ENCODE results near the gene HJV. TPM values are rescaled to one million over a fixed set of nuclear protein-coding genes. Genes with fewer than 3 reads are reported as not detected.

Gene HJV
- total RNA-seq, 2 donors from 2014 or later, result 1.2 TPM; not detected in 1

- intact Hi-C loops (cut with DNase I), result loop anchor here (2.0 kb wide), 1 partner anchor 30 kb away; no protein-coding TSS in a partner anchor
- H3K27ac ChIP-seq, result peak overlapping the region; percentile 88 to 90
- peaks cover 17% of the 10 kb centered on the region for H3K4me1 ChIP-seq (replicated peaks)
- no peaks in the 10 kb centered on the region for H3K9me3 ChIP-seq
- H3K36me3 ChIP-seq, result no peaks in the 10 kb centered on the region
- DNase-seq (ENCODE audit: low spot score), result no peak
- TF ChIP-seq POLR2AphosphoS5 (IDR thresholded peaks at IDR 0.05), result no peak
- no peak overlapping the region for H3K4me3 ChIP-seq
- no peaks in the 10 kb centered on the region for H3K27me3 ChIP-seq (replicated peaks; ENCODE audit: insufficient read depth)
Observed at GRCh38 chr1:145978471-145978853, 43.1 kb downstream of the HJV start.

- Histone ChIP-seq H3K4me3 (no peak overlapping the region), H3K27me3 (replicated peaks; ENCODE audit: insufficient read depth) (no peaks in the 10 kb centered on the region), H3K4me1 (replicated peaks) (peaks cover 17% of the 10 kb centered on the region), H3K9me3 (no peaks in the 10 kb centered on the region), H3K36me3 (no peaks in the 10 kb centered on the region), H3K27ac (peak overlapping the region; percentile 88 to 90)
- WGBS, result 19% methylated on average over 9 of the region's 9 CpGs
- DNase-seq (ENCODE audit: low spot score), result peak; percentile 87
- TF ChIP-seq CTCF (IDR thresholded peaks at IDR 0.05) (peak; percentile 68 to 95 (median 93)), POLR2A (IDR thresholded peaks at IDR 0.05) (no peak), POLR2AphosphoS5 (IDR thresholded peaks at IDR 0.05) (peak; percentile 90)
- intact Hi-C loops (cut with DNase I), result loop anchor here (2.0 kb wide), 1 partner anchor 31 kb away; no protein-coding TSS in a partner anchor
Observed at GRCh38 chr1:145977486-145978470, 43.8 kb downstream of the HJV start.

GRCh38 chr1:145977016-145977415 is 44.5 kb downstream of the HJV start:
- peak overlapping the region; percentile 88 to 90 for H3K27ac ChIP-seq
- intact Hi-C loops (cut with DNase I), result no loop called here
- no peak overlapping the region for H3K4me3 ChIP-seq
- peaks cover 17% of the 10 kb centered on the region for H3K4me1 ChIP-seq (replicated peaks)
- H3K9me3 ChIP-seq, result no peaks in the 10 kb centered on the region
- TF ChIP-seq CTCF (IDR thresholded peaks at IDR 0.05) (no peak), POLR2A (IDR thresholded peaks at IDR 0.05) (no peak), POLR2AphosphoS5 (IDR thresholded peaks at IDR 0.05) (no peak)
- H3K27me3 ChIP-seq (replicated peaks; ENCODE audit: insufficient read depth), result no peaks in the 10 kb centered on the region
- 76% methylated on average over 5 of the region's 5 CpGs for WGBS
- no peaks in the 10 kb centered on the region for H3K36me3 ChIP-seq
- DNase-seq (ENCODE audit: low spot score), result no peak

- no peaks in the 10 kb centered on the region for H3K9me3 ChIP-seq
- TF ChIP-seq POLR2A (IDR thresholded peaks at IDR 0.05) (no peak), CTCF (IDR thresholded peaks at IDR 0.05) (no peak), POLR2AphosphoS5 (IDR thresholded peaks at IDR 0.05) (no peak)
- no peak for DNase-seq (ENCODE audit: low spot score)
- 84% methylated on average over 4 of the region's 4 CpGs for WGBS
- no peaks in the 10 kb centered on the region for H3K27me3 ChIP-seq (replicated peaks; ENCODE audit: insufficient read depth)
- no peak overlapping the region for H3K4me3 ChIP-seq
- H3K27ac ChIP-seq, result no peak overlapping the region
- H3K4me1 ChIP-seq (replicated peaks), result peaks cover 17% of the 10 kb centered on the region
- no peaks in the 10 kb centered on the region for H3K36me3 ChIP-seq
- intact Hi-C loops (cut with DNase I), result no loop called here
Observed at GRCh38 chr1:145975216-145975615, 46.3 kb downstream of the HJV start.

- Histone ChIP-seq H3K27me3 (replicated peaks; ENCODE audit: insufficient read depth) (no peaks in the 10 kb centered on the region), H3K4me1 (replicated peaks) (peaks cover 15% of the 10 kb centered on the region), H3K4me3 (no peak overlapping the region), H3K36me3 (no peaks in the 10 kb centered on the region), H3K9me3 (no peaks in the 10 kb centered on the region), H3K27ac (no peak overlapping the region)
- no peak for DNase-seq (ENCODE audit: low spot score)
- intact Hi-C loops (cut with DNase I), result no loop called here
- WGBS, result 83% methylated on average over 7 of the region's 7 CpGs
- TF ChIP-seq POLR2A (IDR thresholded peaks at IDR 0.05) (no peak), CTCF (IDR thresholded peaks at IDR 0.05) (no peak), POLR2AphosphoS5 (IDR thresholded peaks at IDR 0.05) (no peak)
Observed at GRCh38 chr1:145974721-145975120, 46.8 kb downstream of the HJV start.
